Measurements from ENCODE around the gene ZNF423.
A peak's percentile ranks its signal among the peaks of the same experiment; 100 is the strongest.

The ZNF423 gene

GRCh38 chr16:49558451-49558850 is 297.5 kb downstream of the ZNF423 start:
- H3K27me3 ChIP-seq (ENCODE audit: insufficient read depth, insufficient read length), result no peaks in the 10 kb centered on the region
- H3K9me3 ChIP-seq (ENCODE audit: insufficient read depth, low read length), result no peaks in the 10 kb centered on the region

GRCh38 chr16:49556606-49557446 is 299.1 kb downstream of the ZNF423 start:
- peaks cover 3% of the 10 kb centered on the region for H3K36me3 ChIP-seq (ENCODE audit: insufficient read depth, insufficient read length, low read length)
- peaks cover 13% of the 10 kb centered on the region for H3K4me1 ChIP-seq (ENCODE audit: insufficient read depth, insufficient read length)
- peak overlapping the region; percentile 77 for H3K9ac ChIP-seq (ENCODE audit: insufficient read length, low read depth)
- H3K4me3 ChIP-seq (ENCODE audit: insufficient read length, low read depth), result no peak overlapping the region
- DNase-seq (ENCODE audit: low read depth, low spot score), result peak; percentile 67
- no peak for TF ChIP-seq YY1 (IDR thresholded peaks at IDR 0.05; ENCODE audit: insufficient read depth, insufficient read length)
- TF ChIP-seq ZNF274 (IDR thresholded peaks at IDR 0.05; ENCODE audit: low read depth, low read length), result no peak
- no peak for TF ChIP-seq SUZ12 (IDR thresholded peaks at IDR 0.05; ENCODE audit: extremely low read depth, insufficient read depth, insufficient read length)
- no peaks in the 10 kb centered on the region for H3K27me3 ChIP-seq (ENCODE audit: insufficient read depth, insufficient read length)
- no peaks in the 10 kb centered on the region for H3K9me3 ChIP-seq (ENCODE audit: insufficient read depth, low read length)

More at GRCh38 chr16:49558451-49558850, 297.5 kb downstream of the ZNF423 start:
- Histone ChIP-seq H3K9ac (ENCODE audit: insufficient read length, low read depth) (no peak overlapping the region), H3K36me3 (ENCODE audit: insufficient read depth, insufficient read length, low read length) (peaks cover 3% of the 10 kb centered on the region), H3K4me1 (ENCODE audit: insufficient read depth, insufficient read length) (peaks cover 13% of the 10 kb centered on the region), H3K4me3 (ENCODE audit: insufficient read length, low read depth) (no peak overlapping the region)
- TF ChIP-seq SUZ12 (IDR thresholded peaks at IDR 0.05; ENCODE audit: extremely low read depth, insufficient read depth, insufficient read length) (no peak), ZNF274 (IDR thresholded peaks at IDR 0.05; ENCODE audit: low read depth, low read length) (no peak), YY1 (IDR thresholded peaks at IDR 0.05; ENCODE audit: insufficient read depth, insufficient read length) (no peak)
- no peak for DNase-seq (ENCODE audit: low read depth, low spot score)

GRCh38 chr16:49556249-49556605 is 299.7 kb downstream of the ZNF423 start:
- H3K4me3 ChIP-seq (ENCODE audit: insufficient read length, low read depth), result no peak overlapping the region
- H3K27me3 ChIP-seq (ENCODE audit: insufficient read depth, insufficient read length), result no peaks in the 10 kb centered on the region
- DNase-seq (ENCODE audit: low read depth, low spot score), result no peak
- no peak overlapping the region for H3K9ac ChIP-seq (ENCODE audit: insufficient read length, low read depth)
- H3K4me1 ChIP-seq (ENCODE audit: insufficient read depth, insufficient read length), result peaks cover 13% of the 10 kb centered on the region
- peaks cover 3% of the 10 kb centered on the region for H3K36me3 ChIP-seq (ENCODE audit: insufficient read depth, insufficient read length, low read length)
- TF ChIP-seq ZNF274 (IDR thresholded peaks at IDR 0.05; ENCODE audit: low read depth, low read length), result no peak
- TF ChIP-seq YY1 (IDR thresholded peaks at IDR 0.05; ENCODE audit: insufficient read depth, insufficient read length), result no peak
- no peak for TF ChIP-seq SUZ12 (IDR thresholded peaks at IDR 0.05; ENCODE audit: extremely low read depth, insufficient read depth, insufficient read length)
- H3K9me3 ChIP-seq (ENCODE audit: insufficient read depth, low read length), result no peaks in the 10 kb centered on the region

GRCh38 chr16:49554681-49555080 is 301.2 kb downstream of the ZNF423 start:
- no peak for DNase-seq (ENCODE audit: low read depth, low spot score)
- Histone ChIP-seq H3K9ac (ENCODE audit: insufficient read length, low read depth) (no peak overlapping the region), H3K9me3 (ENCODE audit: insufficient read depth, low read length) (no peaks in the 10 kb centered on the region), H3K27me3 (ENCODE audit: insufficient read depth, insufficient read length) (no peaks in the 10 kb centered on the region), H3K36me3 (ENCODE audit: insufficient read depth, insufficient read length, low read length) (no peaks in the 10 kb centered on the region), H3K4me3 (ENCODE audit: insufficient read length, low read depth) (no peak overlapping the region), H3K4me1 (ENCODE audit: insufficient read depth, insufficient read length) (peaks cover 13% of the 10 kb centered on the region)
- no peak for TF ChIP-seq YY1 (IDR thresholded peaks at IDR 0.05; ENCODE audit: insufficient read depth, insufficient read length)
- TF ChIP-seq SUZ12 (IDR thresholded peaks at IDR 0.05; ENCODE audit: extremely low read depth, insufficient read depth, insufficient read length), result no peak
- TF ChIP-seq ZNF274 (IDR thresholded peaks at IDR 0.05; ENCODE audit: low read depth, low read length), result no peak

GRCh38 chr16:49552313-49552928 is 303.5 kb downstream of the ZNF423 start:
- Histone ChIP-seq H3K36me3 (ENCODE audit: insufficient read depth, insufficient read length, low read length) (no peaks in the 10 kb centered on the region), H3K9ac (ENCODE audit: insufficient read length, low read depth) (no peak overlapping the region), H3K9me3 (ENCODE audit: insufficient read depth, low read length) (no peaks in the 10 kb centered on the region), H3K4me1 (ENCODE audit: insufficient read depth, insufficient read length) (peaks cover 11% of the 10 kb centered on the region), H3K27me3 (ENCODE audit: insufficient read depth, insufficient read length) (no peaks in the 10 kb centered on the region), H3K4me3 (ENCODE audit: insufficient read length, low read depth) (no peak overlapping the region)
- TF ChIP-seq ZNF274 (IDR thresholded peaks at IDR 0.05; ENCODE audit: low read depth, low read length), result no peak
- no peak for DNase-seq (ENCODE audit: low read depth, low spot score)

GRCh38 chr16:49550666-49551065 is 305.2 kb downstream of the ZNF423 start:
- H3K4me3 ChIP-seq (ENCODE audit: insufficient read length, low read depth), result no peak overlapping the region
- H3K9me3 ChIP-seq (ENCODE audit: insufficient read depth, low read length), result no peaks in the 10 kb centered on the region
- H3K27me3 ChIP-seq (ENCODE audit: insufficient read depth, insufficient read length), result no peaks in the 10 kb centered on the region
- H3K36me3 ChIP-seq (ENCODE audit: insufficient read depth, insufficient read length, low read length), result no peaks in the 10 kb centered on the region
- TF ChIP-seq SUZ12 (IDR thresholded peaks at IDR 0.05; ENCODE audit: extremely low read depth, insufficient read depth, insufficient read length) (no peak), YY1 (IDR thresholded peaks at IDR 0.05; ENCODE audit: insufficient read depth, insufficient read length) (no peak), ZNF274 (IDR thresholded peaks at IDR 0.05; ENCODE audit: low read depth, low read length) (no peak)
- peaks cover 13% of the 10 kb centered on the region for H3K4me1 ChIP-seq (ENCODE audit: insufficient read depth, insufficient read length)
- DNase-seq (ENCODE audit: low read depth, low spot score), result no peak
- H3K9ac ChIP-seq (ENCODE audit: insufficient read length, low read depth), result no peak overlapping the region

- Histone ChIP-seq H3K4me1 (ENCODE audit: insufficient read depth, insufficient read length) (peaks cover 15% of the 10 kb centered on the region), H3K4me3 (ENCODE audit: insufficient read length, low read depth) (no peak overlapping the region)
Observed at GRCh38 chr16:49550140-49550539, 305.8 kb downstream of the ZNF423 start.

More at GRCh38 chr16:49550140-49550539, 305.8 kb downstream of the ZNF423 start:
- no peak for DNase-seq (ENCODE audit: low read depth, low spot score)
- no peaks in the 10 kb centered on the region for H3K27me3 ChIP-seq (ENCODE audit: insufficient read depth, insufficient read length)
- no peaks in the 10 kb centered on the region for H3K36me3 ChIP-seq (ENCODE audit: insufficient read depth, insufficient read length, low read length)
- no peak overlapping the region for H3K9ac ChIP-seq (ENCODE audit: insufficient read length, low read depth)
- TF ChIP-seq YY1 (IDR thresholded peaks at IDR 0.05; ENCODE audit: insufficient read depth, insufficient read length), result no peak
- TF ChIP-seq SUZ12 (IDR thresholded peaks at IDR 0.05; ENCODE audit: extremely low read depth, insufficient read depth, insufficient read length), result no peak
- TF ChIP-seq ZNF274 (IDR thresholded peaks at IDR 0.05; ENCODE audit: low read depth, low read length), result no peak
- no peaks in the 10 kb centered on the region for H3K9me3 ChIP-seq (ENCODE audit: insufficient read depth, low read length)
